OCI-LY7 (cell line): Measurements from ENCODE around the gene FRAT2. TPM values are rescaled to one million over a fixed set of nuclear protein-coding genes. Genes with fewer than 3 reads are reported as not detected.

Source experiments
- BruUV-seq: library from RNA; stranded (reverse); fragments of 400-500 nt; replicated peaks from 2 replicates; lab custom pipeline; 2021; lab: Mats Ljungman, UMichigan
- CTCF ChIA-PET: fragments of 300-600 bp; sonication (Branson Sonifier 250); formaldehyde crosslinking; loops from one replicate; lab custom pipeline; 2022; ENCODE audit warnings: antibody characterized with exemption; ENCODE audit not compliant: unreplicated experiment; lab: Charles Lee
- POLR2A ChIA-PET: fragments of 300-600 bp; sonication (Branson Sonifier 250); formaldehyde crosslinking; loops from one replicate; lab custom pipeline; 2022; ENCODE audit warnings: antibody characterized with exemption; lab: Charles Lee
- DNase-seq: peaks from one replicate; pipeline ENCODE4 v3.0.0-alpha.2; 2015; ENCODE audit warnings: low spot score
- H2AFZ ChIP-seq: fragments of 200-600 bp; sonication (generic), shearing (Covaris generic); 2 replicates; pipeline ENCODE4 v1.6.1; 2014; ENCODE audit warnings: mild to moderate bottlenecking, antibody characterized with exemption, low read length, moderate library complexity
- H3K27ac ChIP-seq: fragments of 200-600 bp; sonication (generic); 2 replicates; pipeline ENCODE4 v1.5.1; 2014; ENCODE audit warnings: mixed run types, low read depth, mild to moderate bottlenecking, moderate library complexity, low read length, inconsistent platforms; ENCODE audit not compliant: poor library complexity, severe bottlenecking
- H3K36me3 ChIP-seq: fragments of 200-600 bp; sonication (generic); 2 replicates; pipeline ENCODE4 v1.6.1; 2014; ENCODE audit warnings: mild to moderate bottlenecking, antibody characterized with exemption, low read length, moderate library complexity, mixed read lengths; ENCODE audit not compliant: insufficient read depth
- H3K4me1 ChIP-seq: fragments of 200-600 bp; sonication (generic); 2 replicates; pipeline ENCODE4 v1.5.1; 2014; ENCODE audit warnings: mild to moderate bottlenecking, low read length; ENCODE audit not compliant: insufficient read depth, poor library complexity, severe bottlenecking
- H3K4me2 ChIP-seq: fragments of 200-600 bp; sonication (generic); 2 replicates; pipeline ENCODE4 v1.6.1; 2014; ENCODE audit warnings: mild to moderate bottlenecking, low read length
- H3K4me3 ChIP-seq: fragments of 200-600 bp; sonication (generic); 2 replicates; pipeline ENCODE4 v1.5.1; 2014; ENCODE audit warnings: mild to moderate bottlenecking, low read depth, low read length; ENCODE audit not compliant: poor library complexity, severe bottlenecking
- H3K79me2 ChIP-seq: fragments of 200-600 bp; sonication (generic); 2 replicates; pipeline ENCODE4 v1.6.1; 2016; ENCODE audit warnings: low read depth, mild to moderate bottlenecking, low read length, moderate library complexity, mixed read lengths; ENCODE audit not compliant: insufficient read depth
- H3K9me2 ChIP-seq: fragments of 200-600 bp; sonication (generic); 2 replicates; pipeline ENCODE4 v1.6.1; 2016; ENCODE audit warnings: mild to moderate bottlenecking, low read length, mixed read lengths; ENCODE audit not compliant: insufficient read depth
- H3K9me3 ChIP-seq: fragments of 200-600 bp; sonication (generic); 2 replicates; pipeline ENCODE4 v1.6.1; 2014; ENCODE audit warnings: mild to moderate bottlenecking, mixed run types, low read length, mixed read lengths
- H4K20me1 ChIP-seq: fragments of 200-600 bp; sonication (generic); 2 replicates; pipeline ENCODE4 v1.6.1; 2014; ENCODE audit warnings: mild to moderate bottlenecking, antibody characterized with exemption, low read length, moderate library complexity, mixed read lengths; ENCODE audit not compliant: insufficient read depth
- EZH2phosphoT487 ChIP-seq: fragments of 200-600 bp; sonication (generic); IDR thresholded peaks from 2 replicates; pipeline ENCODE4 v1.6.1; 2018; ENCODE audit warnings: low read depth, borderline replicate concordance, mild to moderate bottlenecking, mixed run types, antibody characterized with exemption, low read length, moderate library complexity, mixed read lengths
- intact Hi-C: fragments of 100-400 bp; cut with micrococcal nuclease; formaldehyde crosslinking; loops from one replicate; pipeline ENCODE4 v1.10.0; 2022; ENCODE audit not compliant: unreplicated experiment
- total RNA-seq, 2 experiments: library from RNA; depleted of rRNA in 1 of 2; stranded (reverse); fragments of >200 nt in 1 of 2; shearing (Covaris generic) in 1 of 2; gene quantifications; 2 replicates each; pipeline ENCODE4 v1.2.3, GENCODE V29; 2014 to 2022
- TF ChIP-seq, protein P1 (sequence below): fragments of 200-600 bp; sonication (generic); conservative IDR thresholded peaks from 2 replicates; pipeline ENCODE4 v1.5.1; 2014; ENCODE audit warnings: mild to moderate bottlenecking, antibody characterized with exemption, low read length, moderate library complexity, mixed read lengths

FRAT2 gene
- total RNA-seq, 2 experiments from 2014 or later, result 9.3 to 18.4 TPM

- intact Hi-C loops, result no loop called here
- TF ChIP-seq, protein P1, sequence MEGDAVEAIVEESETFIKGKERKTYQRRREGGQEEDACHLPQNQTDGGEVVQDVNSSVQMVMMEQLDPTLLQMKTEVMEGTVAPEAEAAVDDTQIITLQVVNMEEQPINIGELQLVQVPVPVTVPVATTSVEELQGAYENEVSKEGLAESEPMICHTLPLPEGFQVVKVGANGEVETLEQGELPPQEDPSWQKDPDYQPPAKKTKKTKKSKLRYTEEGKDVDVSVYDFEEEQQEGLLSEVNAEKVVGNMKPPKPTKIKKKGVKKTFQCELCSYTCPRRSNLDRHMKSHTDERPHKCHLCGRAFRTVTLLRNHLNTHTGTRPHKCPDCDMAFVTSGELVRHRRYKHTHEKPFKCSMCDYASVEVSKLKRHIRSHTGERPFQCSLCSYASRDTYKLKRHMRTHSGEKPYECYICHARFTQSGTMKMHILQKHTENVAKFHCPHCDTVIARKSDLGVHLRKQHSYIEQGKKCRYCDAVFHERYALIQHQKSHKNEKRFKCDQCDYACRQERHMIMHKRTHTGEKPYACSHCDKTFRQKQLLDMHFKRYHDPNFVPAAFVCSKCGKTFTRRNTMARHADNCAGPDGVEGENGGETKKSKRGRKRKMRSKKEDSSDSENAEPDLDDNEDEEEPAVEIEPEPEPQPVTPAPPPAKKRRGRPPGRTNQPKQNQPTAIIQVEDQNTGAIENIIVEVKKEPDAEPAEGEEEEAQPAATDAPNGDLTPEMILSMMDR, result no peak
- no peak for TF ChIP-seq EZH2phosphoT487
- BruUV-seq, result no TSS peak
- Histone ChIP-seq H4K20me1 (no peaks in the 10 kb centered on the region), H2AFZ (no peak overlapping the region), H3K79me2 (no peaks in the 10 kb centered on the region), H3K9me3 (no peaks in the 10 kb centered on the region), H3K36me3 (peaks cover under 1% of the 10 kb centered on the region; the same call in 1 of the 2 replicates), H3K4me1 (peaks cover 14% of the 10 kb centered on the region), H3K4me3 (no peak overlapping the region), H3K27ac (no peak overlapping the region), H3K4me2 (no peak overlapping the region), H3K9me2 (no peaks in the 10 kb centered on the region)
- ChIA-PET CTCF (no interaction called here), POLR2A (interaction anchor here (0.5 kb wide), 1 partner anchor 10 kb away, joined by 3 read pairs; no protein-coding TSS in a partner anchor)
- no peak for DNase-seq
Measured at GRCh38 chr10:97323501-97323900, 11.0 kb downstream of the FRAT2 start.

GRCh38 chr10:97321804-97322190 lies 12.7 kb downstream of the FRAT2 start:
- H3K4me2 ChIP-seq, result no peak overlapping the region
- TF ChIP-seq EZH2phosphoT487, result no peak
- TF ChIP-seq, protein P1, result no peak
- no peaks in the 10 kb centered on the region for H3K36me3 ChIP-seq
- H3K4me1 ChIP-seq, result peaks cover 14% of the 10 kb centered on the region
- no peaks in the 10 kb centered on the region for H3K9me3 ChIP-seq
- no peaks in the 10 kb centered on the region for H3K9me2 ChIP-seq
- H3K79me2 ChIP-seq, result no peaks in the 10 kb centered on the region
- DNase-seq, result no peak
- no TSS peak for BruUV-seq
- no peak overlapping the region for H3K4me3 ChIP-seq
- intact Hi-C loops, result loop anchor here (2.0 kb wide), 1 partner anchor 43 kb away; no protein-coding TSS in a partner anchor
- H3K27ac ChIP-seq, result no peak overlapping the region
- ChIA-PET CTCF (interaction anchor here (0.8 kb wide), 1 partner anchor 11 kb away, joined by 3 read pairs; no protein-coding TSS in a partner anchor), POLR2A (interaction anchor here (0.8 to 1.2 kb wide), 2 partner anchors 39 to 43 kb away, joined by 3 to 5 read pairs; no protein-coding TSS in a partner anchor)
- no peaks in the 10 kb centered on the region for H4K20me1 ChIP-seq
- H2AFZ ChIP-seq, result no peak overlapping the region
